Osteocyte (in vitro differentiated cells): ENCODE data around the gene ITGA6. TPM values are rescaled to one million over a fixed set of nuclear protein-coding genes. Genes with fewer than 3 reads are reported as not detected.

Experiments
- DNase-seq: peaks from one replicate; pipeline ENCODE4 v3.0.0; 2021; ENCODE audit warnings: mixed read lengths; ENCODE audit not compliant: unreplicated experiment; ENCODE audit errors: extremely low spot score
- H3K27ac Mint-ChIP-seq: one replicate; pipeline ENCODE4 v1.8.0; 2021; ENCODE audit warnings: mild to moderate bottlenecking, mixed read lengths; ENCODE audit not compliant: unreplicated experiment
- H3K27me3 Mint-ChIP-seq: one replicate; pipeline ENCODE4 v1.8.0; 2021; ENCODE audit warnings: mixed read lengths; ENCODE audit not compliant: unreplicated experiment
- H3K36me3 Mint-ChIP-seq: one replicate; pipeline ENCODE4 v1.8.0; 2021; ENCODE audit warnings: mixed read lengths; ENCODE audit not compliant: unreplicated experiment
- H3K4me1 Mint-ChIP-seq: one replicate; pipeline ENCODE4 v1.8.0; 2021; ENCODE audit warnings: mixed read lengths; ENCODE audit not compliant: unreplicated experiment
- H3K4me3 Mint-ChIP-seq: one replicate; pipeline ENCODE4 v1.8.0; 2021; ENCODE audit warnings: mild to moderate bottlenecking, moderate library complexity, mixed read lengths; ENCODE audit not compliant: unreplicated experiment
- H3K9me3 Mint-ChIP-seq: one replicate; pipeline ENCODE4 v1.8.0; 2021; ENCODE audit warnings: mixed read lengths; ENCODE audit not compliant: unreplicated experiment
- CTCF ChIP-seq: fragments of 200-600 bp; sonication (generic); IDR thresholded peaks from 2 replicates; pipeline ENCODE4 v1.5.0; 2021; ENCODE audit warnings: antibody characterized with exemption, mild to moderate bottlenecking, moderate library complexity
- total RNA-seq: library from RNA; stranded (reverse); gene quantifications from 2 replicates; pipeline ENCODE4 v1.2.1, GENCODE V29; 2021

Gene ITGA6
- total RNA-seq, 1 donor from 2014 or later, result 4.2 TPM

DNA sequence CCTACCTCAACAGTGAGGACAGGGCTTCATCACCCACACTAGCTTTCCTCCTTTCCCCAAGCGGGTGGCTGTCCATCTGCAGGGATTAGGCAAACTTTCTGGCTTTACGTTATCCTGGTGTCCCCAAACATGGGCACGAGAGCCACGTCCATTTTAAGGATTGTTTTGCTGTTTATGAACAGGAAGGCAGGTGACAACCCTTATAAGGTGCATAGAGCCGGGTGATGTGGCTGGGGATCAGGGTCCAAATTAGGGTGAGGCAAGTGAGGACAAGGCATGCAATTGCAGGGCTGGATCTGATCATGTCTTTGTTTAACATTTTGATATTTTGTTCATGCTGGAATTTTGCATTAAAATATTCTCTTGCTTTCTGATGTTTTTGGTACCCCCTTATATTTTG lies 27.6 kb upstream of the ITGA6 start:
- no peaks in the 10 kb centered on the region for H3K36me3 Mint-ChIP-seq

GRCh38 chr2:172402198-172402597 lies 25.2 kb upstream of the ITGA6 start:
- H3K9me3 Mint-ChIP-seq, result no peaks in the 10 kb centered on the region
- no peak for DNase-seq
- no peak overlapping the region for H3K4me3 Mint-ChIP-seq
- H3K27me3 Mint-ChIP-seq, result no peaks in the 10 kb centered on the region
- no peak overlapping the region for H3K27ac Mint-ChIP-seq
- peaks cover 9% of the 10 kb centered on the region for H3K4me1 Mint-ChIP-seq
- H3K36me3 Mint-ChIP-seq, result no peaks in the 10 kb centered on the region
- TF ChIP-seq CTCF, result no peak

More for the DNA sequence above, 27.6 kb upstream of the ITGA6 start:
- Mint-ChIP-seq H3K27ac (no peak overlapping the region), H3K27me3 (no peaks in the 10 kb centered on the region), H3K9me3 (no peaks in the 10 kb centered on the region), H3K4me1 (peaks cover 15% of the 10 kb centered on the region), H3K4me3 (no peak overlapping the region)
- DNase-seq, result no peak
- no peak for TF ChIP-seq CTCF

DNA sequence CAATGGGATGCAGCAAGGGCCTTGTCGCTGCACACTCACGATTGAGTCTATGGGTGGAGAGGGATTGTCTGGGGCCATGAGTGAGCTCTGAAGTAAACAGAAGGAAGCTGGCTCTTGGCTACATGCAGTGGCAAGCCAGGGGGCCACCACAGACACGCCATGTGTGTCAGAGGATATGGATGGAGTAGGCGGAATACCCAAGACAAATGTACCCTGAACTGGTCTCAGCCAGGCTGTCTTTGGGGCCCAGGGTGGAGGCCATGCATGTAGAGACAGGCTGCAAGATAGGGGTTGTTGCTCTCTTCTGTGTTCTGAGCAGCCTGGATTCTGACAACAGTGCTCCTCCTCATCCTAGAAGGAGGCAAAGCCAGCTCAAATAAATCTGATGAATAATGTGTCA lies 24.0 kb upstream of the ITGA6 start:
- no peak for DNase-seq
- TF ChIP-seq CTCF, result no peak
- Mint-ChIP-seq H3K4me1 (peaks cover 2% of the 10 kb centered on the region), H3K27ac (no peak overlapping the region), H3K36me3 (no peaks in the 10 kb centered on the region), H3K4me3 (no peak overlapping the region), H3K27me3 (no peaks in the 10 kb centered on the region), H3K9me3 (no peaks in the 10 kb centered on the region)

GRCh38 chr2:172403881-172404468 lies 23.4 kb upstream of the ITGA6 start:
- Mint-ChIP-seq H3K36me3 (no peaks in the 10 kb centered on the region), H3K9me3 (no peaks in the 10 kb centered on the region), H3K4me3 (no peak overlapping the region), H3K4me1 (peaks cover 2% of the 10 kb centered on the region), H3K27ac (no peak overlapping the region), H3K27me3 (no peaks in the 10 kb centered on the region)
- DNase-seq, result no peak
- no peak for TF ChIP-seq CTCF

DNA sequence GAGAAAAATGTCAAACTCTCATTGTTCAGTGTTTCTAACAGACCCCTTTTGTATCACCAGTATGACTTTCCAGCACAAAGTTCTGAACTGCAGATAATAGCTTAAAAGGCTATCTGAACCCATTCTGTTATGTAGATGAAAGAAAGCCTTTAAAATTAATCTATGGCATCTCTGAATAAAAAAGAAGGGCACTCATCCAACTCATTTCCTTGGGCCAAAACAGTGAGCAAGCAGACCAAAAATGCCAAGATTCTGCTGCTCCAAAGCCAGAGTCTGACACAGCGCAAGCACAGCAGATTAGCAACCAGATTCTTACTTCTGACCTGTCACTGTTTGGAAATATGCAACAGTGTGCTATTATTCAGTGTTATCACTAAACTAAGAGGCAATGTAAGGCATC lies 22.6 kb upstream of the ITGA6 start:
- H3K9me3 Mint-ChIP-seq, result no peaks in the 10 kb centered on the region
- peaks cover 2% of the 10 kb centered on the region for H3K4me1 Mint-ChIP-seq
- H3K27me3 Mint-ChIP-seq, result no peaks in the 10 kb centered on the region
- no peaks in the 10 kb centered on the region for H3K36me3 Mint-ChIP-seq
- no peak for DNase-seq
- TF ChIP-seq CTCF, result no peak
- H3K27ac Mint-ChIP-seq, result no peak overlapping the region
- H3K4me3 Mint-ChIP-seq, result no peak overlapping the region
